ENCODE measurements around the gene DGKB. TPM values are rescaled to one million over a fixed set of nuclear protein-coding genes. Genes with fewer than 3 reads are reported as not detected.

Gene DGKB
- total RNA-seq, 1 experiment from 2014 or later = not detected

GRCh38 chr7:14751461-14751860, 151.1 kb downstream of the DGKB start:
- H3K4me3 ChIP-seq (ENCODE audit: low read depth in 2 of 2, low read length in 2 of 2) = no peak overlapping the region
- in situ Hi-C loops (cut with HindIII; ENCODE audit: low pct_unique_long_range_greater_than_20kb, low sequenced_read_pairs) = no loop called here
- H3K9me3 ChIP-seq (ENCODE audit: control insufficient read depth, insufficient read depth, low read depth, low read length) = no peaks in the 10 kb centered on the region; the same call in 1 of the 2 replicates
- no peak overlapping the region for H3K27ac ChIP-seq (ENCODE audit: low read length)
- ChIA-PET POLR2A (no interaction called here), CTCF (no interaction called here)
- intact Hi-C loops (cut with micrococcal nuclease; ENCODE audit: unreplicated experiment) = no loop called here
- no peak for ATAC-seq
- no peaks in the 10 kb centered on the region for H3K27me3 ChIP-seq (ENCODE audit: control insufficient read depth, insufficient read depth, low read length)
- TF ChIP-seq TCF7L2 (IDR thresholded peaks at IDR 0.05; ENCODE audit: low read depth, low read length) (no peak), SIN3A (IDR thresholded peaks at IDR 0.05; ENCODE audit: borderline replicate concordance, insufficient read depth, low read depth, low read length) (no peak), REST (IDR thresholded peaks at IDR 0.05; ENCODE audit: insufficient read depth in 1 of 2, low read depth in 2 of 2, low read length in 1 of 2) (no peak), POLR2AphosphoS5 (IDR thresholded peaks at IDR 0.05; ENCODE audit: low read depth, low read length) (no peak)
- no TSS peak for BruUV-seq (replicated peaks)
- no peaks in the 10 kb centered on the region for H3K36me3 ChIP-seq (ENCODE audit: control insufficient read depth, insufficient read depth, low read length)
- no peaks in the 10 kb centered on the region for H3K4me1 ChIP-seq (ENCODE audit: control insufficient read depth, insufficient read depth, low read length)
- DNase-seq (ENCODE audit: low read depth, low spot score) = no peak

GRCh38 chr7:14748461-14748860, 154.1 kb downstream of the DGKB start:
- H3K4me3 ChIP-seq (ENCODE audit: low read depth in 2 of 2, low read length in 2 of 2) = no peak overlapping the region
- peaks cover 9% of the 10 kb centered on the region; the same call in 1 of the 2 replicates for H3K9me3 ChIP-seq (ENCODE audit: control insufficient read depth, insufficient read depth, low read depth, low read length)
- POLR2A ChIA-PET = no interaction called here
- H3K4me1 ChIP-seq (ENCODE audit: control insufficient read depth, insufficient read depth, low read length) = no peaks in the 10 kb centered on the region
- CTCF ChIA-PET = no interaction called here
- DNase-seq (ENCODE audit: low read depth, low spot score) (no peak), ATAC-seq (no peak)
- H3K27ac ChIP-seq (ENCODE audit: low read length) = no peak overlapping the region
- intact Hi-C loops (cut with micrococcal nuclease; ENCODE audit: unreplicated experiment) (no loop called here), in situ Hi-C loops (cut with HindIII; ENCODE audit: low pct_unique_long_range_greater_than_20kb, low sequenced_read_pairs) (no loop called here)
- TF ChIP-seq CTCF (IDR thresholded peaks at IDR 0.05) (no peak), SIN3A (IDR thresholded peaks at IDR 0.05; ENCODE audit: borderline replicate concordance, insufficient read depth, low read depth, low read length) (no peak), REST (IDR thresholded peaks at IDR 0.05; ENCODE audit: insufficient read depth in 1 of 2, low read depth in 2 of 2, low read length in 1 of 2) (no peak), TCF7L2 (IDR thresholded peaks at IDR 0.05; ENCODE audit: low read depth, low read length) (no peak)
- H3K36me3 ChIP-seq (ENCODE audit: control insufficient read depth, insufficient read depth, low read length) = no peaks in the 10 kb centered on the region
- no TSS peak for BruUV-seq (replicated peaks)
- no peaks in the 10 kb centered on the region for H3K27me3 ChIP-seq (ENCODE audit: control insufficient read depth, insufficient read depth, low read length)
